Bronchial epithelial cell (primary cell): ENCODE data around the gene GPR42. TPM values are rescaled to one million over a fixed set of nuclear protein-coding genes. Genes with fewer than 3 reads are reported as not detected.

Experiments used
- total RNA-seq: library from RNA; depleted of rRNA; stranded (reverse); fragments of >200 nt; gene quantifications from 2 replicates; pipeline ENCODE4 v1.2.1, GENCODE V29; 2014

Gene GPR42
- total RNA-seq, 1 donor from 2014 or later, result not detected

Other genes with a start within 250 kb of the GPR42 start
- not detected in 2 replicates for gene LGI4, start 236.0 kb upstream of the GPR42 start, total RNA-seq
- gene FXYD1, start 232.2 kb upstream of the GPR42 start, total RNA-seq, result not detected in 2 replicates
- not detected in 2 replicates for gene FXYD7, start 227.8 kb upstream of the GPR42 start, total RNA-seq
- gene FXYD5, start 216.3 kb upstream of the GPR42 start, total RNA-seq, result 11.3 and 12.4 TPM in 2 replicates
- gene FAM187B, start 142.3 kb upstream of the GPR42 start, total RNA-seq, result not detected in 2 replicates
- gene LSR, start 122.1 kb upstream of the GPR42 start, total RNA-seq, result 11.3 and 27.0 TPM in 2 replicates
- 60.8 and 67.3 TPM in 2 replicates for gene USF2, start 102.1 kb upstream of the GPR42 start, total RNA-seq
- not detected in 2 replicates for gene HAMP, start 88.5 kb upstream of the GPR42 start, total RNA-seq
- gene MAG, start 78.9 kb upstream of the GPR42 start, total RNA-seq, result not detected in 2 replicates
- gene CD22, start 41.9 kb upstream of the GPR42 start, total RNA-seq, result 0.53 TPM in 1 of 2 replicates, not detected in the other
- gene FFAR1, start 23.2 kb upstream of the GPR42 start, total RNA-seq, result not detected in 2 replicates
- not detected in 2 replicates for gene FFAR3, start 12.6 kb upstream of the GPR42 start, total RNA-seq
- not detected in 2 replicates for gene FFAR2, start 77.2 kb downstream of the GPR42 start, total RNA-seq
- 1.4 TPM in 1 of 2 replicates, not detected in the other for gene KRTDAP, start 119.4 kb downstream of the GPR42 start, total RNA-seq
- 97.4 and 269 TPM in 2 replicates for gene DMKN, start 142.6 kb downstream of the GPR42 start, total RNA-seq
- gene SBSN, start 157.2 kb downstream of the GPR42 start, total RNA-seq, result 9.5 and 107 TPM in 2 replicates
- gene GAPDHS, start 162.4 kb downstream of the GPR42 start, total RNA-seq, result not detected in 2 replicates
- 136 and 163 TPM in 2 replicates for gene TMEM147, start 174.6 kb downstream of the GPR42 start, total RNA-seq
- not detected in 2 replicates for gene ATP4A, start 192.6 kb downstream of the GPR42 start, total RNA-seq
- not detected in 2 replicates for gene PMIS2, start 215.1 kb downstream of the GPR42 start, total RNA-seq
- gene HAUS5, start 241.7 kb downstream of the GPR42 start, total RNA-seq, result 3.9 and 4.2 TPM in 2 replicates